C4-2B (cell line): ENCODE measurements around the gene CLDN1.
"Not testable (repeated sequence)": the region's sequence is repeated elsewhere in the genome, so short reads cannot be mapped to it uniquely, and the experiment has no call there.

Source experiments
- ZFX ChIP-seq: fragments of 450-650 bp; IDR thresholded peaks from 2 replicates; pipeline ENCODE4 v1.6.1; 2017
- TF ChIP-seq, protein P1 (sequence below): fragments of 450-650 bp; conservative IDR thresholded peaks from 2 replicates; pipeline ENCODE4 v1.5.1; 2017; ENCODE audit warnings: mild to moderate bottlenecking

DNA sequence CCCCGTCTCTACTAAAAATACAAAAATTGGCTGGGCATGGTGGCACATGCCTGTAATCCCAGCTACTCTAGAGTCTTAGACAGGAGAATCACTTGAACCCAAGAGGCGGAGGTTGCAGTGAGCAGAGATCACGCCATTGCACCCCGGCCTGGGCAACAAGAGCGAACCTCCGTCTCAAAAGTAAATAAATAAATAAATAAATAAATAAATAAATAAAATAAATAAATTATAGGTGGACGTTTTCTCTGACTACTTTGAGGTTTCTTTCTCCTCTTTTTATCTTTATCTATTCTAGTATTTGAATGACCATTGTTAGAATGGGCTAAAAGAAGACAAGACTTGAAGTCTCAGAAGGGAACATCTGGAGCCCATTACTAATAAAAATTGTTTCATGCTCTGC is 54.8 kb downstream of the CLDN1 start:
- TF ChIP-seq, protein P1, sequence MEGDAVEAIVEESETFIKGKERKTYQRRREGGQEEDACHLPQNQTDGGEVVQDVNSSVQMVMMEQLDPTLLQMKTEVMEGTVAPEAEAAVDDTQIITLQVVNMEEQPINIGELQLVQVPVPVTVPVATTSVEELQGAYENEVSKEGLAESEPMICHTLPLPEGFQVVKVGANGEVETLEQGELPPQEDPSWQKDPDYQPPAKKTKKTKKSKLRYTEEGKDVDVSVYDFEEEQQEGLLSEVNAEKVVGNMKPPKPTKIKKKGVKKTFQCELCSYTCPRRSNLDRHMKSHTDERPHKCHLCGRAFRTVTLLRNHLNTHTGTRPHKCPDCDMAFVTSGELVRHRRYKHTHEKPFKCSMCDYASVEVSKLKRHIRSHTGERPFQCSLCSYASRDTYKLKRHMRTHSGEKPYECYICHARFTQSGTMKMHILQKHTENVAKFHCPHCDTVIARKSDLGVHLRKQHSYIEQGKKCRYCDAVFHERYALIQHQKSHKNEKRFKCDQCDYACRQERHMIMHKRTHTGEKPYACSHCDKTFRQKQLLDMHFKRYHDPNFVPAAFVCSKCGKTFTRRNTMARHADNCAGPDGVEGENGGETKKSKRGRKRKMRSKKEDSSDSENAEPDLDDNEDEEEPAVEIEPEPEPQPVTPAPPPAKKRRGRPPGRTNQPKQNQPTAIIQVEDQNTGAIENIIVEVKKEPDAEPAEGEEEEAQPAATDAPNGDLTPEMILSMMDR, result not testable (repeated sequence)
- TF ChIP-seq ZFX, result not testable (repeated sequence)
